ENCODE results near the gene PRR20E.
"Not testable (repeated sequence)": the region's sequence is repeated elsewhere in the genome, so short reads cannot be mapped to it uniquely, and the experiment has no call there.

Gene PRR20E

DNA sequence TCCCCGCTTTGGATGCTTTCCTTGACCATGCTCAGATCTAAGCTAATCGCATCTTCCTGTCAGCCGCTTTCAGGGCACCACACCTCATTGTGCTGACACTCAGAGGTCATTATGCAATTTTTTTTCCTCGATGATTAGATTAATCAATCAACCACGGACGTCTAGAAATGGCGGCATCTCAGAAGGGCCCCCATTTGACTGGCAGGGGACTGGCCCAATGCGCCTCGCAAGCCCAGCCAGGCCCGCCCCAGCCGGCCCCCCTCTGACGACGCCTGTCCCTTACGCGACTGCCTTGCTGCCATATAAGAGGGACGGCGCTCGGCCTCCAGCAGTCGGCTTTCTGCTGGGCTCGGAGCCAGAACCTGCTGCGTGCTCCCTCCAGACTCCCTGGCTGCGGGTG is at the start of gene PRR20E:
TSS of gene PRR20E (plus strand) at position 301 of the 400 bp plus-strand sequence. CDS start 387 bp downstream, outside the sequence.
- DNase-seq (ENCODE audit: low read depth in 3 of 3): not testable (repeated sequence)

DNA sequence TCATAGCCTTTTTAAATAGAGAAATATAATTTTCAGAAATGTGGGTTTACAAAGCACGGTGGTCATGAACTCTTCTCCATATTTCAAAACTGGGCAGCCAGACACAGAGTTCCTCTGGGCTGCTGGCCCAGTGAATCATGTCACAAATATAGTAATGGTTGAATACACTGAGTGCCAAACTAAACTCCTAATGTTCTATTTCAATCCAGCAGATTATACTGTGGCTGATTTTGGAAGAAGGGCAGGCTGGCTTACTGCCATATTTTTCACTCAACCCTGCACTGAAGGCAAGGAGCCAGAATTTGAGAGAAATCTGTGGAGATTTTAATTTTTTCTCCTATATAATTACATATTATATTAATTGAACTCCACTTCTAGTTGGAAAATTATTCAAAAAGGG is 43.3 kb upstream of the PRR20E start:
- DNase-seq (ENCODE audit: low read depth in 3 of 3): no peak

DNA sequence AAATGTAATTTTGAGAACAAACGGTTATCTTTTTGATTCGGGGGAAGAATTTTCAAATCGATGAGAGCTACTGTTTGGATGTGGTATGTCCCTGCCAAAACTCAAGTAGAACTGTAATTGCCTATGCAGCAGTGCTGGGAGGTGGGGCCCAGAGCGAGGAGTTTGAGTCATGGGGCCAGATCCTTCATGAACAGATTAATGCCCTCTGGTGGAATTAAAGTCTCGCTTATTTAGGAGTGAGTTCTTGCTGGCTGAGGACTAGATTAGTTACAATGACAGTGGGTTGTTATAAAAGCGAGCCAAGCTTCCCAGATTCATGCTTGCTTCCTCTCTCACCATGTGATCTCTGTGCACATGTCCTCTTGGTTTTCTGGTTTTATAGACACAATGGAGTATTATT is 38.1 kb upstream of the PRR20E start:
- no peak for DNase-seq (ENCODE audit: low read depth in 3 of 3)

DNA sequence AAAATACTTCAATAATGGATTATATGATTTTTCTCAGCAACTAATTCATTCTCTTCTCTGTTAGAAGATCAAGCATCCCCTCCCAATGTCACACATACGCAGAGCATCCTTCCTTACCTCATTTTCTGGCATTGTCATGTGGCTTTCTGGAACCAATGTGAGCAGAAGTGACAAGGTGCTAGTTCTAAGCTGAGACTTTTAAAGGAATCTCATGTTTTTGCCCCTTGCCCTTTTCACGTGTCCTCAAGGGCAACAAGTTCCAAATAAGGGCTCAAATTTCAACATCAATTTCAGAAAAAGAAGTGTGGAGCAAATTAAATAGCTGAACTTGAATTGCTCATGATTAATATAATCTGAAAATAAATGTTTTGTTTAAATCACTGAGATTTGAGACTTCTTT is 30.9 kb upstream of the PRR20E start:
- DNase-seq (ENCODE audit: low read depth in 3 of 3): no peak

DNA sequence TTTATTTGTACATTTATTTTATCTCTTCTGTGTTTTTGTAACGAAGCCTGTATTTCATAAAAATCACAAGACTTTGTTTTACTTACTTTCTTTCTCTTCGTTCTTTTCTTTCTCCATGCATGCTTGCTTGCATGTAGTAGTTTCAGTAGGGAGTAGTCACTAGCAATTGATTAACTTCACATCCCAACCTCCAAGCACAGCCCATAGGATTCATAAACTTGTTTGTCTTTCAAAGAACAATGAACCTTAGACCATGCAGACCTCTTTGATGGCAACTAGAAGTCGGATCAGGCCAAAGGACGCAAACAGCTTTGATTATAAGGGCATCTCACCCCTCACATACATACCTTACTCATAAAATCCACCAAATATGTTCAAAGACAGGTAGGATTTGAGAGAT is 29.4 kb upstream of the PRR20E start:
- DNase-seq (ENCODE audit: low read depth in 3 of 3): no peak

DNA sequence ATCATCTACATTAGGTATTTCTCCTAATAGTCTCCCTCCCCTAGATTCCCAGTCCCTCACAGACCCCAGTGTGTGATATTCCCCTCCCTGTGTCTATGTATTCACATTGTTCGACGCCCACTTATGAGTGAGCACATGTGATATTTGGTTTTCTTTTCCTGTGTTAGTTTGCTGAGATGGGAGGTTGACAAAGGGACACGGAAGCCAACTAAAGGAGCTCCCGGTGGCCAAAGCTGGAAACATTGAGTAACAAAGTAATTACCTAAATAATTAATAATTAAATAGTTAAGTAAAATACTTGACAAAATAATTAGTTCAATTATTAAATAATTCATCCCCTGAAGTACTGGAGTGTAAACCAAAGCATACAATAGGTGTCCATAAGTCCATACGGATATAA is 28.0 kb upstream of the PRR20E start:
- DNase-seq (ENCODE audit: low read depth in 3 of 3): no peak

DNA sequence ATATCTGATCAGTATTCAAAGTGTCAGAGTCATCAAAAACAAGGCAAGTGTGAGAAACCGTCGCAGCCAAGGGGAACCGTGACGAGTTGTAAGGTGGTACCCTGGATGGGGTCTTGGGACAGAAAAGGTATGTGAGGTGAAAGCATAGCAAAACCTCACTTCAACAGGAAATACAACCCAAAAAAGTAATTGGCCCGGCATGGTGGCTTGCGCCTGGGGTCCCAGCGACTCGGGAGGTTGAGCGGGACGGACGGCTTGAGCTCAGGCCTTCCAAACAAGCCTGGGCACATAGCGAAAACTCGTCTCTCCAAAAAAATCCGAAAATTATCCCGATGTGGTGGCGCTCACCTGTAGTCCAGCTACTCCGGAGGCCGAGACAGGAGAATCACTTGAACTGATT is 27.2 kb upstream of the PRR20E start:
- not testable (repeated sequence) for DNase-seq (ENCODE audit: low read depth in 3 of 3)

DNA sequence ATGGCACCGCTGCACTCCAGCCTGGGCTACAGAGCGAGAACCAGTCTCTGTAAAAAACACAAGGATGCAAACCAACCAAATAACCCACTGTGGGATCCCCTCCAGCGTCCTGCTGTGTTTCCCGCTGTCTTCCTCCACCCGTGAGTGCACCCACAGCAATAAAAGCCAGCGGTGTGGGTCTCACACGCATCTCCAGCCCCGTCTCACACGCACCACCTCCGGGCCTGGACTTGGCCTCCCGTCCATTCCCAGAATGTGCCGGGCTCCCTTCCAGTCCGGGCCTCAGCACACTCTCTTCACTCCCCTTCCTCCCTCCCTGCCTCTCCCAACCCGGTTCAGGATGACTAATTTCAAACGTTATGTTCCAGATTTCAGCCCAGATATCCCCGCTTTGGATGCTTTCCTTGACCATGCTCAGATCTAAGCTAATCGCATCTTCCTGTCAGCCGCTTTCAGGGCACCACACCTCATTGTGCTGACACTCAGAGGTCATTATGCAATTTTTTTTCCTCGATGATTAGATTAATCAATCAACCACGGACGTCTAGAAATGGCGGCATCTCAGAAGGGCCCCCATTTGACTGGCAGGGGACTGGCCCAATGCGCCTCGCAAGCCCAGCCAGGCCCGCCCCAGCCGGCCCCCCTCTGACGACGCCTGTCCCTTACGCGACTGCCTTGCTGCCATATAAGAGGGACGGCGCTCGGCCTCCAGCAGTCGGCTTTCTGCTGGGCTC is 26.6 kb upstream of the PRR20E start, which contains the start of gene PRR20A:
TSS of gene PRR20A (plus strand) at position 684 of the 734 bp plus-strand sequence. CDS start 387 bp downstream, outside the sequence.
- not testable (repeated sequence) for DNase-seq (ENCODE audit: low read depth in 3 of 3)

DNA sequence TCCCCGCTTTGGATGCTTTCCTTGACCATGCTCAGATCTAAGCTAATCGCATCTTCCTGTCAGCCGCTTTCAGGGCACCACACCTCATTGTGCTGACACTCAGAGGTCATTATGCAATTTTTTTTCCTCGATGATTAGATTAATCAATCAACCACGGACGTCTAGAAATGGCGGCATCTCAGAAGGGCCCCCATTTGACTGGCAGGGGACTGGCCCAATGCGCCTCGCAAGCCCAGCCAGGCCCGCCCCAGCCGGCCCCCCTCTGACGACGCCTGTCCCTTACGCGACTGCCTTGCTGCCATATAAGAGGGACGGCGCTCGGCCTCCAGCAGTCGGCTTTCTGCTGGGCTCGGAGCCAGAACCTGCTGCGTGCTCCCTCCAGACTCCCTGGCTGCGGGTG is 19.8 kb upstream of the PRR20E start, which contains the start of gene PRR20B:
TSS of gene PRR20B (plus strand) at position 301 of the 400 bp plus-strand sequence. CDS start 387 bp downstream, outside the sequence.
- not testable (repeated sequence) for DNase-seq (ENCODE audit: low read depth in 3 of 3)

DNA sequence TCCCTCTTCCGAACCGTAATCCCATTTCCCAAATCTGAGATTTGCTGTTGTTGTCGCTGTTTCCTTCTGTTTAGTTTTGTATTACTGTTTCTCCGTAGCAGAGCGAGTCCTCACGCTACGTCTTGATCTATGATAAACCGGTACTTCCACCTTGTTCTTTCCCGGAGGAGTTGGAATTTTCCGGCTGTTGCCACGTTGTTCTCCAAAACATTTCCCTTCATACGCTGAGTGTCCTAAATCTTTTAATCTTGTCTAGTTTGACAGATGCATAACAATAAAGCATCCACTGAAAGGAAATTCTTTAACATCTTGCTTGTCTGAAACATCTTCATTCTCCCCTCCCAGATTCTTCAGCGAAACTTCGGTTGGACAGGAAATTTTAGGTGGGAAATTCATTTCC is 18.9 kb upstream of the PRR20E start:
- DNase-seq (ENCODE audit: low read depth in 3 of 3): not testable (repeated sequence)

DNA sequence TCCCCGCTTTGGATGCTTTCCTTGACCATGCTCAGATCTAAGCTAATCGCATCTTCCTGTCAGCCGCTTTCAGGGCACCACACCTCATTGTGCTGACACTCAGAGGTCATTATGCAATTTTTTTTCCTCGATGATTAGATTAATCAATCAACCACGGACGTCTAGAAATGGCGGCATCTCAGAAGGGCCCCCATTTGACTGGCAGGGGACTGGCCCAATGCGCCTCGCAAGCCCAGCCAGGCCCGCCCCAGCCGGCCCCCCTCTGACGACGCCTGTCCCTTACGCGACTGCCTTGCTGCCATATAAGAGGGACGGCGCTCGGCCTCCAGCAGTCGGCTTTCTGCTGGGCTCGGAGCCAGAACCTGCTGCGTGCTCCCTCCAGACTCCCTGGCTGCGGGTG is 13.2 kb upstream of the PRR20E start, which contains the start of gene PRR20C:
TSS of gene PRR20C (plus strand) at position 301 of the 400 bp plus-strand sequence. CDS start 387 bp downstream, outside the sequence.
- not testable (repeated sequence) for DNase-seq (ENCODE audit: low read depth in 3 of 3)

DNA sequence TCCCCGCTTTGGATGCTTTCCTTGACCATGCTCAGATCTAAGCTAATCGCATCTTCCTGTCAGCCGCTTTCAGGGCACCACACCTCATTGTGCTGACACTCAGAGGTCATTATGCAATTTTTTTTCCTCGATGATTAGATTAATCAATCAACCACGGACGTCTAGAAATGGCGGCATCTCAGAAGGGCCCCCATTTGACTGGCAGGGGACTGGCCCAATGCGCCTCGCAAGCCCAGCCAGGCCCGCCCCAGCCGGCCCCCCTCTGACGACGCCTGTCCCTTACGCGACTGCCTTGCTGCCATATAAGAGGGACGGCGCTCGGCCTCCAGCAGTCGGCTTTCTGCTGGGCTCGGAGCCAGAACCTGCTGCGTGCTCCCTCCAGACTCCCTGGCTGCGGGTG is 6.7 kb upstream of the PRR20E start, which contains the start of gene PRR20D:
TSS of gene PRR20D (plus strand) at position 301 of the 400 bp plus-strand sequence. CDS start 387 bp downstream, outside the sequence.
- not testable (repeated sequence) for DNase-seq (ENCODE audit: low read depth in 3 of 3)

DNA sequence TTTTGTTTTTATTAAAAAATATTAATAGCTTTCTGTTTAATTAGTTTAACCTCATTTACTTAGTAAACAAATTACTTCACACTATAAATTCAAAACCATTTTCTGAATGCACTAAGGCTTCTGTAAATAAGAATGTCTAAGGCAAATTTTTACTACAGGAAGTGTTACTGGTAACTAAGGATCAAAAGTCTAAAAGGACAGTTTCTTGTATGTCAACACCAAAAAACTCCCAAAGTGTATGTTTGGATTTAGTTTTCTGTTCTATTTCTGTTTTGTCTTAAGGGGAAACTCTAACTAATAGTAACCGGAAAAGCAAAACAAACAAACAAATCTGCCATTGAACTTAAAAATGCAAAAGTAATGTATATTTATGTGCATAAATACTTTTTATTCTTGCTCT is 24.7 kb downstream of the PRR20E start:
- DNase-seq (ENCODE audit: low read depth in 3 of 3): no peak

DNA sequence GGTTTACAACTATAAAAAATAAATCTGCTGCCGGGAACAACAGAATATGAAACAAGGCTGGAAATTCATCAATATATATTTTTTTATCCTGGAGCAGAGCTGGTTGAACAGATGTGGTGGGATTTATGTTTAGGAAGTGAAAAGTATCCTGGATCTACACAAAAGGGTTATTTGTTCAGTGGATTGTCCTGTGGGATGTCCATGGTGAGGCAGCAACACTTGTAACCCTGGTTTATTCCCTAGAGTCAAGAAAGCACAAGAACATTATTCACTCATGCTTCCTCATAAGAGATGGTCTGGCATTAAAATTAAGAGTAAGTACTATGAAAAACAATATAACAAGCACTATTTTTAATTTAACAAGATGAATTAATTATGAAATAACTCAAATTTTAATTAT is 46.0 kb downstream of the PRR20E start:
- DNase-seq (ENCODE audit: low read depth in 3 of 3): no peak

All from stimulated activated CD4-positive, alpha-beta T cell treated with anti-CD3 and anti-CD28 coated beads, TNF-alpha, amount 100 ng/mL, for 48 hours (primary cell).